Natural killer cell treated with Interleukin-12 subunit alpha and Interleukin-12 subunit beta and Interleukin-15 and Interleukin-18, amount 100 ng/mL, for 72 hours (primary cell): ENCODE measurements around the gene BATF2. TPM values are rescaled to one million over a fixed set of nuclear protein-coding genes. Genes with fewer than 3 reads are reported as not detected.

ENCODE experiments used
- ATAC-seq, 2 donors: fragments of 150-1000 bp; cut with Tn5 transposase in 1 of 2; sonication (Bioruptor Pico), chemical (Tn5 transposase) in 1 of 2; 2 replicates each; pipeline ENCODE4 v1.10.0; 2021
- DNase-seq: peaks from one replicate; pipeline ENCODE4 v3.0.0; 2022; ENCODE audit warnings: low spot score
- H3K27ac Mint-ChIP-seq, 2 donors: 1 replicate in 1 of 2; 2 replicates in 1 of 2; pipeline ENCODE4 v1.8.0; 2022; ENCODE audit warnings: mixed read lengths in 2 of 2, mild to moderate bottlenecking in 1 of 2, moderate library complexity in 1 of 2
- H3K27me3 Mint-ChIP-seq, 2 donors: 1 replicate in 1 of 2; 2 replicates in 1 of 2; pipeline ENCODE4 v1.8.0; 2022; ENCODE audit warnings: mixed read lengths in 2 of 2
- H3K36me3 Mint-ChIP-seq: one replicate; pipeline ENCODE4 v1.8.0; 2022; ENCODE audit warnings: mixed read lengths
- H3K4me1 Mint-ChIP-seq, 2 donors: 1 replicate in 1 of 2; 2 replicates in 1 of 2; pipeline ENCODE4 v1.8.0; 2022; ENCODE audit warnings: low read depth in 2 of 2, mixed read lengths in 2 of 2, mild to moderate bottlenecking in 1 of 2
- H3K4me3 Mint-ChIP-seq: one replicate; pipeline ENCODE4 v1.8.0; 2022; ENCODE audit warnings: mixed read lengths
- H3K9me3 Mint-ChIP-seq: 2 replicates; pipeline ENCODE4 v1.8.0; 2022; ENCODE audit warnings: mixed read lengths
- total RNA-seq, 2 donors: library from RNA; stranded (reverse); gene quantifications; one replicate each; pipeline ENCODE4 v1.2.3, GENCODE V29; 2022

BATF2 gene, protein sequence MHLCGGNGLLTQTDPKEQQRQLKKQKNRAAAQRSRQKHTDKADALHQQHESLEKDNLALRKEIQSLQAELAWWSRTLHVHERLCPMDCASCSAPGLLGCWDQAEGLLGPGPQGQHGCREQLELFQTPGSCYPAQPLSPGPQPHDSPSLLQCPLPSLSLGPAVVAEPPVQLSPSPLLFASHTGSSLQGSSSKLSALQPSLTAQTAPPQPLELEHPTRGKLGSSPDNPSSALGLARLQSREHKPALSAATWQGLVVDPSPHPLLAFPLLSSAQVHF
- total RNA-seq: not detected

DNA sequence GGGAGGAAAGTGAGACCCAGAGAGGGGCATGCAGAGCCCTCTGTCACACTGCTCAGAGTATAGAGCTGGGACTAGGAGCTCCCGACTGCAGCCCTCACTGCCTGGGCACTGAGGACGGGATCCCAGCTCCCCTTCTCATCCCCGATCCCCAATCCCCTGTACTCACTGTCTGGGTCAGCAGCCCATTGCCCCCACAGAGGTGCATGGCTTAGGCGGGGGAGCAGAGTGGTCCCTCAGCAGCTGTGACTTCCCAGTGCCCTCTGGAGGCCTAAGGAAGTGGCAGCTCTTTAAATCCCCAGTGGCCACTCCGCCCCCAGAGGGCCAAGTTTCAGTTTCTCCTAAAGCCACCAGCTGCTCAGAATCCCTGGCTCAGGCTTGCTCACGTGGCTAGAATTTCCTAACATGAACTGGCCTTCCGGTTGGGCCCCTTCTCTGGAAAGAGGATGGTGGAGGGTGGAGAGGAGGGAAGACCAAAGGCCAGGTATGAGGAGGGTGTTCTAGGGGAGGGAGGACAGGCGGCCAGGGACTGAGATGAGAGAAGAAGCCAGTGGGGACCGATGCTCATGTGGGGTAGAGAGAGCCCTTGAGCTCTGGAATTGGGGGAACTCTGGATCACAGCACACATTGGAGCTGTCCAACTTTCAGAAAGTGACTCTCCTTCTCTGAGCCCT lies at the start of gene BATF2:
BATF2 (minus strand) TSS at position 262 of the 671 bp plus-strand sequence; CDS start at position 205, 57 bp downstream.
- peak within 1 kb of the TSS; percentile 7 for H3K4me3 Mint-ChIP-seq
- no peaks in the 10 kb centered on the region for H3K9me3 Mint-ChIP-seq
- peak; percentile 61 for DNase-seq
- peak; percentile 57 to 75 for ATAC-seq
- peak within 1 kb of the TSS in 1 of 2 donors; percentile 73 for H3K27ac Mint-ChIP-seq
- peaks cover 0 to 3% of the 10 kb centered on the region in 2 donors for H3K27me3 Mint-ChIP-seq
- no peaks in the 10 kb centered on the region for H3K36me3 Mint-ChIP-seq
- H3K4me1 Mint-ChIP-seq: peaks cover 13 to 14% of the 10 kb centered on the region in 2 donors

GRCh38 chr11:65045728-65046127 lies 49.0 kb upstream of the BATF2 start:
- H3K4me1 Mint-ChIP-seq: peaks cover 7 to 16% of the 10 kb centered on the region in 2 donors
- no peak overlapping the region for H3K4me3 Mint-ChIP-seq
- H3K36me3 Mint-ChIP-seq: no peaks in the 10 kb centered on the region
- H3K27me3 Mint-ChIP-seq: no peaks in the 10 kb centered on the region
- DNase-seq (no peak), ATAC-seq (no peak)
- H3K9me3 Mint-ChIP-seq: no peaks in the 10 kb centered on the region
- no peak overlapping the region for H3K27ac Mint-ChIP-seq

DNA sequence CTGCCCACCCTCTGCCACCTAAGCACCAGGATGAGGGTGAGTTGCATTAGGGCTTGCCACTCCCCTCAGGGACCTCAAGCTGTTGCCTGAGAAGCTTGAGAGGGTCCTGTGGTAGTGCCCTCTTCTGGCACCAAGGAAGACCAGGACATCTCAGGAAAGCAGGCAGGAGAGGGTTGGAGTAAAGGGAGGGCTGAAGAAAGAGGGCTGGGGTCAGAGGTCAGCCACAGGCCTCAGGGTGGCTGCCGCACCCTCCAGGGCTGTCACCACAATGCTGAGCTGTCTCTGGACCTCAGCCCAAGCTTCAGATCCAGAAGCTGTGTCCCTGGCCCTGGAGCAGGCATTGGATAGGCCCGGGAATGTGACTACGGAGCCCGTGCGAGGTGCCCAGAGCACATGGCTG lies 48.3 kb upstream of the BATF2 start:
- Mint-ChIP-seq H3K4me3 (no peak overlapping the region), H3K4me1 (peaks cover 7 to 16% of the 10 kb centered on the region in 2 donors), H3K27ac (no peak overlapping the region), H3K27me3 (no peaks in the 10 kb centered on the region), H3K36me3 (no peaks in the 10 kb centered on the region), H3K9me3 (no peaks in the 10 kb centered on the region)
- no peak for ATAC-seq
- no peak for DNase-seq

- Mint-ChIP-seq H3K27ac (no peak overlapping the region), H3K4me1 (peaks cover 7 to 16% of the 10 kb centered on the region in 2 donors), H3K4me3 (no peak overlapping the region), H3K36me3 (no peaks in the 10 kb centered on the region), H3K27me3 (no peaks in the 10 kb centered on the region), H3K9me3 (no peaks in the 10 kb centered on the region)
- ATAC-seq (no peak), DNase-seq (no peak)
These were observed 47.2 kb upstream of the BATF2 start for GRCh38 chr11:65043881-65044501.

GRCh38 chr11:65042891-65043290 lies 46.1 kb upstream of the BATF2 start:
- Mint-ChIP-seq H3K27me3 (no peaks in the 10 kb centered on the region), H3K4me1 (peaks cover 7 to 13% of the 10 kb centered on the region in 2 donors), H3K36me3 (no peaks in the 10 kb centered on the region), H3K27ac (peak overlapping the region in 1 of 2 donors; percentile 33), H3K4me3 (peak overlapping the region; percentile 73), H3K9me3 (no peaks in the 10 kb centered on the region)
- ATAC-seq (no peak), DNase-seq (no peak)

DNA sequence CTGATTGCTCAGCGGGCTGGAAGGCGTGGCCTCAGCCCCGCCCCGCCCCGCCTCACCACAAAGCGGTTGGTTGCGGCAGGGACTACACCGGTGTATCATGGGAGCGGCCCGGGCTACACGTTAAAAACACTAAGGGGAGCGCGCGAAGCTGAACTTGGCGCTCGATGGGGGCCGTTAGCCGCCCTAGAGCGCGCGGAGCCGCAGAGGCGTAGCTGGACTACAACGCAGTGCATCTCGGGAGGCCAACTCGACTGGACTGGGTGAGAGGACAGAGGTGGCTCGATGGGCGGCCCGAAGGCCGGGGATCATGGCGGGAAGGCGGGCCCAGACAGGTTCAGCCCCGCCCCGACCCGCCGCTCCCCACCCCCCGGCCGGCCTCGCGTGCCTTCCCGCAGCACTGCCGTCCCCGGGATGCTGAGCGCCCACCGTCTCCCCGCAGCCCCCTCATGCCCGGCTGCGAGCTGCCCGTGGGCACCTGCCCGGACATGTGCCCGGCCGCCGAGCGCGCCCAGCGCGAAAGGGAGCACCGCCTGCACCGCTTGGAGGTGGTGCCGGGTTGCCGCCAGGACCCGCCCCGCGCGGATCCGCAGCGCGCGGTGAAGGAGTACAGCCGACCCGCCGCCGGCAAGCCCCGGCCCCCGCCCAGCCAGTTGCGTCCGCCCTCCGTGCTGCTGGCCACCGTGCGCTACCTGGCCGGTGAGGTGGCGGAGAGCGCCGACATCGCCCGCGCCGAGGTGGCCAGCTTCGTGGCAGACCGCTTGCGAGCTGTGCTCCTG lies 44.3 kb upstream of the BATF2 start, which contains the start of gene SAC3D1:
SAC3D1 (plus strand) TSS at position 364 of the 776 bp plus-strand sequence; CDS start at position 447, 83 bp downstream.
- ATAC-seq: peak; percentile 97
- DNase-seq: peak; percentile 92
- Mint-ChIP-seq H3K27me3 (no peaks in the 10 kb centered on the region), H3K9me3 (no peaks in the 10 kb centered on the region), H3K4me3 (peak within 1 kb of the TSS; percentile 91), H3K4me1 (peaks cover 0 to 4% of the 10 kb centered on the region in 2 donors), H3K27ac (peak within 1 kb of the TSS; percentile 80 to 90), H3K36me3 (no peaks in the 10 kb centered on the region)

DNA sequence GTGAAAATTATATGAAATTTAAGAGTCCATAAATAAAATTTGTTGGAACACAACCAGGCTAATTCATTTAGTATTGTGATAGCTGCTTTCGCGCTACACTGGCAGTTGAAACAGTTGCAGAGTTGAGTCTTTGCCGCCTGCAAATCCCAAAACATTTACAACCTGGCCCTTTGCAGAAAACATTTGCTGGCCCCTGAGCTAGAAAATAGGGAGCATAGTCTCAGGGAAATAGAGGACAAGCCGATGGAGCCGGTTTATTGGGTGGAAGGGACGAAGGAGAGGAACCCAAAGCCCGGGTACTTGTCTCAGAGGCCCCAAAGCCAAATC lies 43.7 kb upstream of the BATF2 start:
- Mint-ChIP-seq H3K36me3 (no peaks in the 10 kb centered on the region), H3K27me3 (no peaks in the 10 kb centered on the region), H3K4me1 (peaks cover 0 to 4% of the 10 kb centered on the region in 2 donors), H3K27ac (peak overlapping the region; percentile 80 to 90), H3K4me3 (peak overlapping the region; percentile 91), H3K9me3 (no peaks in the 10 kb centered on the region)
- no peak for ATAC-seq
- no peak for DNase-seq

GRCh38 chr11:65036931-65037330 lies 40.2 kb upstream of the BATF2 start:
- Mint-ChIP-seq H3K4me3 (no peak overlapping the region), H3K27me3 (no peaks in the 10 kb centered on the region), H3K36me3 (no peaks in the 10 kb centered on the region), H3K9me3 (no peaks in the 10 kb centered on the region), H3K4me1 (no peaks in the 10 kb centered on the region), H3K27ac (no peak overlapping the region)
- DNase-seq (no peak), ATAC-seq (no peak)

- Mint-ChIP-seq H3K36me3 (no peaks in the 10 kb centered on the region), H3K4me3 (no peak overlapping the region)
These were observed 38.8 kb upstream of the BATF2 start for GRCh38 chr11:65035579-65035978.

GRCh38 chr11:65034423-65034822 lies 37.7 kb upstream of the BATF2 start:
- Mint-ChIP-seq H3K27ac (no peak overlapping the region), H3K27me3 (no peaks in the 10 kb centered on the region), H3K9me3 (no peaks in the 10 kb centered on the region), H3K36me3 (no peaks in the 10 kb centered on the region), H3K4me1 (no peaks in the 10 kb centered on the region), H3K4me3 (no peak overlapping the region)
- ATAC-seq (no peak), DNase-seq (no peak)

More at GRCh38 chr11:65035579-65035978, 38.8 kb upstream of the BATF2 start:
- no peaks in the 10 kb centered on the region for H3K27me3 Mint-ChIP-seq
- ATAC-seq (no peak), DNase-seq (no peak)
- H3K27ac Mint-ChIP-seq: no peak overlapping the region
- H3K4me1 Mint-ChIP-seq: no peaks in the 10 kb centered on the region
- H3K9me3 Mint-ChIP-seq: no peaks in the 10 kb centered on the region

DNA sequence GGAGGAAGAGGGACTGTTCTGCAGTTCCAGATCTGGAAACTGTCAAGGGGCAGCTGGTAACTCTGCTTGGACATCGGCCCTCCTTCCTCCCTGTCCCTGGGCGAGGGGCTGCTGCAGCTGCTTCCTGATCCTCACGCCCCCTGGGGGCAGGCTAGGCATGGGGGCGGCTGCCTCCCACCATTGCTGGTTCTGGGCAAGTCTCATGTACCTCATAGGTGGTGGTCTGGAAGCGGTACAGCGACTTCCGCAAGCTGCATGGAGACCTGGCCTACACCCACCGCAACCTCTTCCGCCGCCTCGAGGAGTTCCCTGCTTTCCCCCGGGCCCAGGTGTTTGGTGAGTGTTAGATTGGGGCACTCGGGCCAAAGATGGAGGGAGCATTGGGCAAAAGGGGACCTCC lies 35.4 kb upstream of the BATF2 start:
- H3K4me1 Mint-ChIP-seq: peaks cover 8 to 11% of the 10 kb centered on the region in 2 donors
- H3K27me3 Mint-ChIP-seq: no peaks in the 10 kb centered on the region
- DNase-seq (no peak), ATAC-seq (no peak)
- no peaks in the 10 kb centered on the region for H3K36me3 Mint-ChIP-seq
- no peak overlapping the region for H3K27ac Mint-ChIP-seq
- H3K9me3 Mint-ChIP-seq: no peaks in the 10 kb centered on the region
- H3K4me3 Mint-ChIP-seq: no peak overlapping the region

DNA sequence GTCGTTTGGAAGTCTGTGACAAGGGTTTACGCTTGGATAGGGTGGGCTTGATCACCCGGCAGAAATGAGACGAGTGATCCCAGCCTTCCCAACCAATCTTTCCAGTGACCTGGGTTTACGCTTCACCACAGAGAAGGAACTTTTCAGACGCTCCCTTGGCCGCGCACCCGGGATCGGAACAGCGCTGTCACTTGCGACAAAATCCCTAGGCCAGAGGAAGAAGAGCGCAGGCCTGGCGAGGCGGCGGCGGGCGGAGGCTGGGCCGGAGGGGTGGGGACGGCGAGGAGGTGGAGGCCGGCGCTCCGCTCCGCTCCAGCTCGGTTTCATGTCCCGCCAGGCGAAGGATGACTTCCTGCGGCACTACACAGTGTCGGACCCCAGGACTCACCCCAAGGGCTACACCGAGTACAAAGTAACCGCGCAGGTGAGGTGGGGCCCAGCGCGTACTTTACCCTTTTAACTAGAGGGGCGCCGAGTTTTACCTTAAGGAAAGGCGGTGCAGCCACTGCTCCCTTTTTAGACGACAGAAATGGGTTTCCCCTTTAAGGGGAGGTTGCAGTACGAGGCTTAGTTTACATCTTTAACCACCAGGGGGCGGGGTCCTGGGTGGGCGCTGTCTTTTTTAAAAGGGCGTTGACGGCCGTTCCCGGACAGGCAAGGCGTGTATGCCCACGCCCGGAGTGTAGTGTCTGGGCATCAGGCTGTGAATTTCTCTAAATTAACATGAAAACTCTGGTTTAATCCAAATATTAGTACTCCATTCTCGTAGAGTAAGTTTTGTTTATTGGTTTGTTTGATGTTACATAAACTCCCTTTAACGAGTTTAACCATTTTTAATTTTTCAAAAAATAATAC lies 30.7 kb upstream of the BATF2 start, which contains the start of gene SNX15:
SNX15 (plus strand) TSS at position 227 of the 855 bp plus-strand sequence; CDS start at position 326, 99 bp downstream.
- no peaks in the 10 kb centered on the region for H3K36me3 Mint-ChIP-seq
- peak within 1 kb of the TSS; percentile 87 for H3K4me3 Mint-ChIP-seq
- no peaks in the 10 kb centered on the region for H3K27me3 Mint-ChIP-seq
- no peaks in the 10 kb centered on the region for H3K9me3 Mint-ChIP-seq
- H3K4me1 Mint-ChIP-seq: peaks cover 17 to 18% of the 10 kb centered on the region in 2 donors
- peak within 1 kb of the TSS; percentile 72 to 81 for H3K27ac Mint-ChIP-seq
- ATAC-seq (peak; percentile 95), DNase-seq (peak; percentile 93)

- ATAC-seq (no peak), DNase-seq (no peak)
- Mint-ChIP-seq H3K9me3 (no peaks in the 10 kb centered on the region), H3K4me3 (peak overlapping the region; percentile 87), H3K4me1 (peaks cover 17 to 18% of the 10 kb centered on the region in 2 donors), H3K36me3 (no peaks in the 10 kb centered on the region), H3K27me3 (no peaks in the 10 kb centered on the region), H3K27ac (peak overlapping the region; percentile 72 to 81)
These were observed 30.0 kb upstream of the BATF2 start for GRCh38 chr11:65026810-65027209.
